Urinary bladder (tissue), 4 donors: ENCODE data around the gene ZSCAN31. TPM values are rescaled to one million over a fixed set of nuclear protein-coding genes. Genes with fewer than 3 reads are reported as not detected.

Source experiments
- DNase-seq: peaks from one replicate; pipeline ENCODE4 v3.0.0-alpha.2; 2015; ENCODE audit errors: extremely low spot score
- H3K27ac ChIP-seq: one replicate; pipeline ENCODE4 v1.5.1; 2013; ENCODE audit warnings: low read depth, mild to moderate bottlenecking, moderate library complexity
- H3K36me3 ChIP-seq: one replicate; pipeline ENCODE4 v1.6.1; 2013; ENCODE audit warnings: mild to moderate bottlenecking, moderate library complexity; ENCODE audit not compliant: insufficient read depth
- H3K4me1 ChIP-seq: one replicate; pipeline ENCODE4 v1.6.1; 2013; ENCODE audit warnings: mild to moderate bottlenecking, moderate library complexity; ENCODE audit not compliant: insufficient read depth
- H3K4me3 ChIP-seq: one replicate; pipeline ENCODE4 v1.5.1; 2013; ENCODE audit warnings: low read depth, low read length
- WGBS: extraction: QIAGEN DNeasy Blood & Tissue Kit; methylation state at CpG from one replicate; pipeline ENCODE4 v1.1.7; 2013; 5-methylcytosine and 5-hydroxymethylcytosine counted together
- polyA plus RNA-seq: library from polyadenylated mRNA; stranded (reverse); fragments of 200-250 nt; gene quantifications from one replicate; pipeline ENCODE4 v1.2.3, GENCODE V29; 2013
- small RNA-seq: library from RNA; depleted of rRNA; stranded (forward); fragments of <200 nt; gene quantifications from one replicate; pipeline ENCODE3, GENCODE V24; 2014
- total RNA-seq: library from RNA; depleted of rRNA; stranded (reverse); fragments of >200 nt; gene quantifications from one replicate; pipeline ENCODE4 v1.2.3, GENCODE V29; 2014
- donor health status: healthy with polysubstance abuse.
- donor health status: healthy.

ZSCAN31 gene
- total and polyA plus RNA-seq, 2 donors, result 10.1 to 21.5 TPM

GRCh38 chr6:28280595-28281287 is 55.2 kb downstream of the ZSCAN31 start:
- DNase-seq, result no peak
- H3K4me1 ChIP-seq, result no peaks in the 10 kb centered on the region
- no peak overlapping the region for H3K27ac ChIP-seq
- WGBS, result 46% methylated on average over 3 of the region's 3 CpGs
- H3K36me3 ChIP-seq, result no peaks in the 10 kb centered on the region
- peak overlapping the region; percentile 63 for H3K4me3 ChIP-seq

- no peak for DNase-seq
- H3K4me1 ChIP-seq, result no peaks in the 10 kb centered on the region
- WGBS, result 70% methylated on average over 3 of the region's 3 CpGs
- peaks cover 3% of the 10 kb centered on the region for H3K36me3 ChIP-seq
- no peak overlapping the region for H3K4me3 ChIP-seq
- no peak overlapping the region for H3K27ac ChIP-seq
These were observed 58.2 kb downstream of the ZSCAN31 start for GRCh38 chr6:28277746-28278145.

GRCh38 chr6:28274888-28275287 is 61.1 kb downstream of the ZSCAN31 start:
- H3K27ac ChIP-seq, result no peak overlapping the region
- no peak for DNase-seq
- H3K4me1 ChIP-seq, result no peaks in the 10 kb centered on the region
- peaks cover 3% of the 10 kb centered on the region for H3K36me3 ChIP-seq
- no peak overlapping the region for H3K4me3 ChIP-seq

Small RNA genes within 50 kb of the gene (small RNA-seq; reads per million reads assigned to genes)
- gene AL021997.1, result not detected
- not detected for gene AL021997.2

Other genes with a start within 250 kb of the ZSCAN31 start
- 3.9 TPM for gene ZSCAN16, start 211.5 kb downstream of the ZSCAN31 start, total RNA-seq
- 3.5 TPM for gene ZSCAN16, start 211.5 kb downstream of the ZSCAN31 start, polyA plus RNA-seq
- gene ZKSCAN8, start 194.3 kb downstream of the ZSCAN31 start, total RNA-seq, result 33.0 TPM
- gene ZKSCAN8, start 194.3 kb downstream of the ZSCAN31 start, polyA plus RNA-seq, result 12.0 TPM
- 19.2 TPM for gene ZSCAN9, start 110.9 kb downstream of the ZSCAN31 start, total RNA-seq
- 12.8 TPM for gene ZSCAN9, start 110.9 kb downstream of the ZSCAN31 start, polyA plus RNA-seq
- 7.3 TPM for gene ZKSCAN4, start 83.9 kb downstream of the ZSCAN31 start, total RNA-seq
- 4.0 TPM for gene ZKSCAN4, start 83.9 kb downstream of the ZSCAN31 start, polyA plus RNA-seq
- gene NKAPL, start 76.9 kb downstream of the ZSCAN31 start, total RNA-seq, result 0.90 TPM
- gene NKAPL, start 76.9 kb downstream of the ZSCAN31 start, polyA plus RNA-seq, result 4.4 TPM
- 35.1 TPM for gene ZSCAN26, start 69.0 kb downstream of the ZSCAN31 start, total RNA-seq
- 15.5 TPM for gene ZSCAN26, start 69.0 kb downstream of the ZSCAN31 start, polyA plus RNA-seq
- 8.7 TPM for gene PGBD1, start 54.6 kb downstream of the ZSCAN31 start, total RNA-seq
- gene PGBD1, start 54.6 kb downstream of the ZSCAN31 start, polyA plus RNA-seq, result 4.7 TPM
- gene ZKSCAN3, start 13.8 kb upstream of the ZSCAN31 start, total RNA-seq, result 7.5 TPM
- 3.1 TPM for gene ZKSCAN3, start 13.8 kb upstream of the ZSCAN31 start, polyA plus RNA-seq
- 14.4 TPM for gene ZSCAN12, start 63.6 kb upstream of the ZSCAN31 start, total RNA-seq
- 4.7 TPM for gene ZSCAN12, start 63.6 kb upstream of the ZSCAN31 start, polyA plus RNA-seq
- gene ZSCAN23, start 107.3 kb upstream of the ZSCAN31 start, total RNA-seq, result 15.5 TPM
- 3.5 TPM for gene ZSCAN23, start 107.3 kb upstream of the ZSCAN31 start, polyA plus RNA-seq
- not detected for gene GPX6, start 179.6 kb upstream of the ZSCAN31 start, total RNA-seq
- gene GPX6, start 179.6 kb upstream of the ZSCAN31 start, polyA plus RNA-seq, result not detected
- not detected for gene GPX5, start 189.7 kb upstream of the ZSCAN31 start, total RNA-seq
- gene GPX5, start 189.7 kb upstream of the ZSCAN31 start, polyA plus RNA-seq, result not detected